Left lung (tissue), 10 donors: ENCODE results near the gene EPB41L2. TPM values are rescaled to one million over a fixed set of nuclear protein-coding genes. Genes with fewer than 3 reads are reported as not detected.
"Not testable (repeated sequence)": the region's sequence is repeated elsewhere in the genome, so short reads cannot be mapped to it uniquely, and the experiment has no call there.

ENCODE experiments used
- ATAC-seq: fragments of 200-7000 bp; cut with Tn5 transposase; one replicate; pipeline ENCODE4 v1.9.1; 2020; ENCODE audit warnings: moderate library complexity
- DNase-seq, 4 donors: peaks; one replicate each; pipeline ENCODE4 v3.0.0-alpha.2; 2013 to 2020
- H3K27ac ChIP-seq, 2 donors: fragments of 200-600 bp; sonication (generic) in 1 of 2; one replicate each; pipeline versions ENCODE4 v1.5.0 to v1.8.0; 2020 to 2021
- H3K27me3 ChIP-seq, 2 donors: fragments of 200-600 bp; sonication (generic) in 1 of 2; one replicate each; pipeline versions ENCODE4 v1.5.0 to v1.8.0; 2020 to 2021
- H3K36me3 ChIP-seq, 2 donors: fragments of 200-600 bp; sonication (generic) in 1 of 2; one replicate each; pipeline versions ENCODE4 v1.5.0 to v1.8.0; 2020 to 2021
- H3K4me1 ChIP-seq, 2 donors: fragments of 200-600 bp; one replicate each; pipeline ENCODE4 v1.8.0; 2021
- H3K4me3 ChIP-seq, 2 donors: fragments of 200-600 bp; sonication (generic) in 1 of 2; one replicate each; pipeline versions ENCODE4 v1.5.0 to v1.8.0; 2020 to 2021; ENCODE audit warnings: mild to moderate bottlenecking in 1 of 2
- H3K9me3 ChIP-seq, 2 donors: fragments of 200-600 bp; sonication (generic) in 1 of 2; one replicate each; pipeline versions ENCODE4 v1.5.0 to v1.8.0; 2020 to 2021
- intact Hi-C, 2 donors: fragments of 100-400 bp; cut with DNase I; formaldehyde crosslinking; loops; one replicate each; pipeline versions ENCODE4 v1.11.2 to v1.14.2; 2022
- polyA plus RNA-seq, 6 donors: library from polyadenylated mRNA; unstranded; fragments of 120-200 nt; gene quantifications; one replicate each; pipeline ENCODE4 v1.2.1, GENCODE V29; 2013; ENCODE audit not compliant: insufficient read length in 6 of 6
- total RNA-seq, 2 donors: library from RNA; stranded (reverse); fragmentation: NEBNext Ultra II Directional; extraction: Animal tissue kit (Norgen Biotek cat#: 25700); gene quantifications; one replicate each; pipeline ENCODE4 v1.2.1, GENCODE V29; 2021
- TF ChIP-seq, protein P1 (sequence below), 2 donors: fragments of 200-600 bp; sonication (generic) in 1 of 2; IDR thresholded peaks; one replicate each; pipeline versions ENCODE4 v1.5.0 to v1.8.0; 2021; ENCODE audit warnings: antibody characterized with exemption in 2 of 2
- donor health status: DM: no; HTN: yes; CAD: no.
- donor health status: DM: no; HTN: no; CAD: no.

Gene EPB41L2
- total and polyA plus RNA-seq, 8 donors, result 91.3 to 277 (median 248) TPM

DNA sequence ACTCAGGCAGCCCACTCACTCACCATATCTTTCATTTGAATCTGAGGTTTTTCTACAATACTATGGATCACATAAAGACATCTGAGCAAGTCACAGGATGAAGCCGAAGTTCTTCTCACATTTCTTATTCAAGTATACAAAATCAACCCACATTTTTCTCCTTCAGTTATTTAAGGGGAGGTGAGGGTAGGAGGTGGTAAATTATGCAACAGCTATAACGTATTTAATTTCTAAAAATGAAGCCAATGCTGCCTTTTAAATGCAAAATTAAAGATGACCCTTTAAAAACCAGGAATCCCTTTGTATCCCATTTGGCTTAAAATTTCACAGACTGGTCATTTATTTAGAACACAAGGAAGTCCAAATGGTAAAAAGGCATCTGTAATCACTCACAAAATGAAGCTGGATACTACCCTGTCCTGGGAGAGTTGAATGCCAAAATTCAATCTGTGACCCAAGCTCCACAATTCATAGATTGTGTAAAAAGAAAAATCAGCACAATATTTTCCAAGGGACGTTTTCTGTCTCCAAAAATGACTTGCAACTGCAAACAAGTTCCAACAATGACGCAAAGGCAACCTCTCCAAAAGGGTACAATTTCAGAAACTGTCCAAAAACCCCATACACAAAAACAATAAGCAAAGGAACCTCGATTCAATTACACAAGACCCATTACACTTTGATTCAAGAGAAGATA is 48.8 kb downstream of the EPB41L2 start:
- no peaks in the 10 kb centered on the region for H3K27me3 ChIP-seq
- peak overlapping the region in 1 of 2 donors; percentile 14 for H3K27ac ChIP-seq
- DNase-seq (peak in 1 of 4 donors; percentile 64), ATAC-seq (no peak)
- H3K4me1 ChIP-seq, result peaks cover 0 to 5% of the 10 kb centered on the region in 2 donors
- no peaks in the 10 kb centered on the region for H3K9me3 ChIP-seq
- H3K36me3 ChIP-seq, result no peaks in the 10 kb centered on the region
- TF ChIP-seq, protein P1, sequence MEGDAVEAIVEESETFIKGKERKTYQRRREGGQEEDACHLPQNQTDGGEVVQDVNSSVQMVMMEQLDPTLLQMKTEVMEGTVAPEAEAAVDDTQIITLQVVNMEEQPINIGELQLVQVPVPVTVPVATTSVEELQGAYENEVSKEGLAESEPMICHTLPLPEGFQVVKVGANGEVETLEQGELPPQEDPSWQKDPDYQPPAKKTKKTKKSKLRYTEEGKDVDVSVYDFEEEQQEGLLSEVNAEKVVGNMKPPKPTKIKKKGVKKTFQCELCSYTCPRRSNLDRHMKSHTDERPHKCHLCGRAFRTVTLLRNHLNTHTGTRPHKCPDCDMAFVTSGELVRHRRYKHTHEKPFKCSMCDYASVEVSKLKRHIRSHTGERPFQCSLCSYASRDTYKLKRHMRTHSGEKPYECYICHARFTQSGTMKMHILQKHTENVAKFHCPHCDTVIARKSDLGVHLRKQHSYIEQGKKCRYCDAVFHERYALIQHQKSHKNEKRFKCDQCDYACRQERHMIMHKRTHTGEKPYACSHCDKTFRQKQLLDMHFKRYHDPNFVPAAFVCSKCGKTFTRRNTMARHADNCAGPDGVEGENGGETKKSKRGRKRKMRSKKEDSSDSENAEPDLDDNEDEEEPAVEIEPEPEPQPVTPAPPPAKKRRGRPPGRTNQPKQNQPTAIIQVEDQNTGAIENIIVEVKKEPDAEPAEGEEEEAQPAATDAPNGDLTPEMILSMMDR (IDR thresholded peaks at IDR 0.05), result no peak
- intact Hi-C loops, result no loop called here
- no peak overlapping the region for H3K4me3 ChIP-seq

DNA sequence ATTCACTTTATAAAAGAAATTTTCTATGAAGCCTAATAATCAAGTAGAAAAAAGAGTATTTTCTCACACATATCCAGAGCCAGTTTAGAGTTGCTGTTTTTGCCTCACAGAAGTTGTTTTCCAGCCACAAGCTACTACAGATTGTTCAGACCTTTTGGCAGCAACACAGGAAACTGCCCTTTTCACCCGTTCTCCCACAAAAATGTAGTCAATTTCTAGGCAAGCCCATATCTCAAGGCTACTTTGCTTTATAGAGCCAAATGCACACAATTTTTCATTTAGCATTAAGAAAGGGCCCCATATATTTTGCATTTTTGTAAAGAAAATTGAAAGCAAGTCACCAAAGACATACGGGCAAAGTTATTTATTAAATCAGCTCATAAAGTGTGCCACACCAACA is 49.5 kb downstream of the EPB41L2 start:
- ATAC-seq (peak; percentile 31), DNase-seq (peak in 2 of 4 donors; percentile 51 to 58)
- no peak overlapping the region for H3K27ac ChIP-seq
- no peaks in the 10 kb centered on the region for H3K36me3 ChIP-seq
- H3K4me3 ChIP-seq, result no peak overlapping the region
- TF ChIP-seq, protein P1 (IDR thresholded peaks at IDR 0.05), result no peak
- intact Hi-C loops, result no loop called here
- no peaks in the 10 kb centered on the region for H3K27me3 ChIP-seq
- peaks cover 0 to 5% of the 10 kb centered on the region in 2 donors for H3K4me1 ChIP-seq
- no peaks in the 10 kb centered on the region for H3K9me3 ChIP-seq

DNA sequence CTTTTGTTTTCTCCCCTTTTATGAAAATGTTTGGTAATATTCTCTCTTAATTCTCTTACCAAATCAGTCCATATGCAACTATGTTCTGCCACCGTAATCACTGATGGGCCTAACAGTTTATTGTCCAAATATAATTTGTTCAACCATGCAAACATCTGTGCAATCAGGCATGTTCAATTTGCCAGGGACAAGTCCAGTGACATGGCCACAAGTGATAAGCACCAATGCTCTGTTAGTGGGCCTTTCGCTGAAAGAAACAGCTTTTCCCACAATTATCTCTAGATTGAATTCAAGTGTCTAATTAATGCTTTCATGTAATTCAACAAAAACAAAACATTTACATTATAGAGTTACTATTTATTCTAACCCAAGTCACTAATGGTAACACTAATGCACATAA is 53.3 kb downstream of the EPB41L2 start:
- H3K36me3 ChIP-seq, result no peaks in the 10 kb centered on the region
- intact Hi-C loops, result no loop called here
- DNase-seq (no peak), ATAC-seq (no peak)
- peaks cover 0 to 19% of the 10 kb centered on the region in 2 donors for H3K9me3 ChIP-seq
- no peak overlapping the region for H3K4me3 ChIP-seq
- H3K4me1 ChIP-seq, result peaks cover 0 to 5% of the 10 kb centered on the region in 2 donors
- no peaks in the 10 kb centered on the region for H3K27me3 ChIP-seq
- H3K27ac ChIP-seq, result no peak overlapping the region
- TF ChIP-seq, protein P1 (IDR thresholded peaks at IDR 0.05), result no peak

DNA sequence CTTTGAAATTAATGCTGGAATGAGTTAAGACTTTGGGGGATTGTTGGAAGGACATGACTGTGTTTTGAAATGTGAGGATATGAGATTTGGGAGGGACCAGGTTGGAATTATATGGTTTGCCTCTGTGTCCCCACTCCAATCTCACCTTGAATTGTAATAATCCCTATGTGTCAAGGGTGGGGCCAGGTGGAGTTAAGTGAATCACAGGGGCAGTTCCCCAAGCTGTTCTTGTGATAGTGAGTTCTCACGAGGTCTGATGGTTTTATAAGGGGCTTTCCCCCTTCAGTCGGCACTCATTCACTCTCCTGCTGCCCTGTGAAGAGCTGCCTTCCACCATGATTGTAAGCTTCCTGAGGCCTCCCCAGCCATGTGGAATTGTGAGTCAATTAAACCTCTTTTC is 54.1 kb downstream of the EPB41L2 start:
- DNase-seq, ATAC-seq, H3K27me3 ChIP-seq, H3K4me1 ChIP-seq, intact Hi-C loops, H3K4me3 ChIP-seq, H3K27ac ChIP-seq, H3K36me3 ChIP-seq: not testable (repeated sequence)
- peaks cover 0 to 19% of the 10 kb centered on the region in 2 donors for H3K9me3 ChIP-seq

DNA sequence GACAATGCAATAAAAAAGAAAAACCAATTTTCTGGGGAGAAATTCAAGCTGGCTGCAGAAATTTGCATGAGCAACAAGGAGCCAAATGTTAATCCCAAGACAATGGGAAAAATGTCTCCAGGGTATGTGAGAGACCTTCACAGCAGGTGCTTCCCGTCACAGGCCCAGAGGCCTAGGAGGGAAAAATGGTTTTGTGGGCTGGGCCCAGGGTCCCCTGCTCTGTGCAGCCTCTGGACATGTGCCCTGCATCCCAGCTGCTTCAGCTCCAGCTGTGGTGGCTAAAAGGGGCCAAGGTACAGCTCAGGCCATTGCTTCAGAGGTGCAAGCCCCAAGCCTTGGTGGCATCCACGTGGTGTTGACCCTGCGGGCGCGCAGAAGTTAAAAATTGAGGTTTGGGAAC is 55.1 kb downstream of the EPB41L2 start:
- intact Hi-C loops, result not testable (repeated sequence)

DNA sequence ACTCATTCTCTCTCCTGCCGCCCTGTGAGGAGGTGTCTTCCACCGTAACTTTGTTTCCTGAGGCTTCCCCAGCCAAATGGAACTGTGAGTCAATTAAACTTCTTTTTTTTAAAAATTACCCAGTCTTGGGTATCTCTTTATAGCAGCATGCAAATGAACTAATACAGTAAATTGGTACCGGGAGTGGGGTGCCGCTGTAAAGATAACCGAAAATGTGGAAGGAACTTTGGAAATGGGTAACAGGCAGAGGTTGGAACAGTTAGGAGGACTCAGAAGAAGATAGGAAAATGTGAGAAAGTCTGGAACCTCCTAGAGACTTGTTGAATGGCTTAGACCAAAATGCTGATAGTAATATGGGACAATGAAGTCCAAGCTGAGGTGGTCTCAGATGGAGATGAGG is 55.8 kb downstream of the EPB41L2 start:
- TF ChIP-seq, protein P1 (IDR thresholded peaks at IDR 0.05), result no peak
- Histone ChIP-seq H3K27ac (no peak overlapping the region), H3K36me3 (no peaks in the 10 kb centered on the region), H3K9me3 (peaks cover 0 to 19% of the 10 kb centered on the region in 2 donors), H3K4me3 (no peak overlapping the region), H3K27me3 (no peaks in the 10 kb centered on the region), H3K4me1 (peaks cover 0 to 7% of the 10 kb centered on the region in 2 donors)
- no peak for ATAC-seq
- intact Hi-C loops, result no loop called here
- DNase-seq, result no peak

More for the DNA sequence above, 55.1 kb downstream of the EPB41L2 start:
- not testable (repeated sequence) for DNase-seq, H3K27ac ChIP-seq, H3K4me3 ChIP-seq, H3K4me1 ChIP-seq, ATAC-seq, H3K36me3 ChIP-seq, H3K27me3 ChIP-seq
- H3K9me3 ChIP-seq, result peaks cover 0 to 19% of the 10 kb centered on the region in 2 donors
